Left kidney (tissue), 1 donor: ENCODE measurements around the gene TIGD7. TPM values are rescaled to one million over a fixed set of nuclear protein-coding genes. Genes with fewer than 3 reads are reported as not detected.

Experiments used
- polyA plus RNA-seq: library from polyadenylated mRNA; unstranded; fragments of 120-200 nt; gene quantifications from one replicate; pipeline ENCODE4 v1.2.1, GENCODE V29; 2013; ENCODE audit not compliant: insufficient read length

TIGD7 gene
- polyA plus RNA-seq, 1 donor, result 13.3 TPM

Other genes with a start within 250 kb of the TIGD7 start
- gene IL32, start 239.8 kb downstream of the TIGD7 start, polyA plus RNA-seq, result 23.4 TPM
- gene ZSCAN10, start 206.1 kb downstream of the TIGD7 start, polyA plus RNA-seq, result 0.10 TPM
- gene ZNF205, start 192.8 kb downstream of the TIGD7 start, polyA plus RNA-seq, result 15.2 TPM
- gene ZNF213, start 170.4 kb downstream of the TIGD7 start, polyA plus RNA-seq, result 13.2 TPM
- not detected for gene OR1F1, start 117.2 kb downstream of the TIGD7 start, polyA plus RNA-seq
- 16.9 TPM for gene ZNF200, start 70.3 kb downstream of the TIGD7 start, polyA plus RNA-seq
- gene MEFV, start 48.8 kb downstream of the TIGD7 start, polyA plus RNA-seq, result 0.35 TPM
- 52.1 TPM for gene ZNF263, start 21.9 kb downstream of the TIGD7 start, polyA plus RNA-seq
- 77.0 TPM for gene ZNF75A, start 67 bp upstream of the TIGD7 start, polyA plus RNA-seq
- 1.3 TPM for gene OR2C1, start 50.5 kb upstream of the TIGD7 start, polyA plus RNA-seq
- gene ZSCAN32, start 95.6 kb upstream of the TIGD7 start, polyA plus RNA-seq, result 21.4 TPM
- 16.2 TPM for gene ZNF174, start 95.8 kb upstream of the TIGD7 start, polyA plus RNA-seq
- gene ZNF597, start 138.1 kb upstream of the TIGD7 start, polyA plus RNA-seq, result 4.6 TPM
- 76.2 TPM for gene NAA60, start 138.2 kb upstream of the TIGD7 start, polyA plus RNA-seq
- not detected for gene C16orf90, start 190.1 kb upstream of the TIGD7 start, polyA plus RNA-seq
- 67.9 TPM for gene CLUAP1, start 195.6 kb upstream of the TIGD7 start, polyA plus RNA-seq